WTC11 (cell line): ENCODE measurements around the gene HHAT. TPM values are rescaled to one million over a fixed set of nuclear protein-coding genes. Genes with fewer than 3 reads are reported as not detected.

ENCODE experiments used
- ATAC-seq: fragments of 200-7000 bp; cut with Tn5 transposase; 2 replicates; pipeline ENCODE4 v1.10.0; 2021; ENCODE audit warnings: mild to moderate bottlenecking, moderate library complexity
- CTCF ChIA-PET: fragments of 300-600 bp; sonication (Branson Sonifier 250); formaldehyde crosslinking; loops from one replicate; lab custom pipeline; 2021; ENCODE audit warnings: antibody characterized with exemption; lab: Charles Lee
- POLR2A ChIA-PET: fragments of 350-600 bp; sonication (Branson Sonifier 250); formaldehyde crosslinking; loops from one replicate; lab custom pipeline; 2021; ENCODE audit warnings: antibody characterized with exemption; lab: Charles Lee
- DNase-seq: peaks from one replicate; pipeline ENCODE4 v3.0.0; 2021; ENCODE audit warnings: low spot score
- H3K27ac Mint-ChIP-seq: 2 replicates; pipeline ENCODE4 v1.8.0; 2021; ENCODE audit warnings: mixed read lengths
- H3K27me3 Mint-ChIP-seq: 2 replicates; pipeline ENCODE4 v1.8.0; 2021; ENCODE audit warnings: low read depth, mild to moderate bottlenecking, moderate library complexity, mixed read lengths
- H3K36me3 Mint-ChIP-seq: 2 replicates; pipeline ENCODE4 v1.8.0; 2021; ENCODE audit warnings: mixed read lengths
- H3K4me1 Mint-ChIP-seq: 2 replicates; pipeline ENCODE4 v1.8.0; 2022; ENCODE audit warnings: mixed read lengths
- H3K4me3 Mint-ChIP-seq: 2 replicates; pipeline ENCODE4 v1.8.0; 2021; ENCODE audit warnings: mild to moderate bottlenecking, moderate library complexity, mixed read lengths
- H3K9me3 Mint-ChIP-seq: 2 replicates; pipeline ENCODE4 v1.8.0; 2021; ENCODE audit warnings: mixed read lengths
- ARID4B ChIP-seq: sonication (generic); formaldehyde crosslinking; IDR thresholded peaks from 2 replicates; pipeline ENCODE4 v1.8.0; 2023; ENCODE audit warnings: missing genetic modification reagents, mild to moderate bottlenecking, borderline replicate concordance
- CBFB ChIP-seq: sonication (generic); formaldehyde crosslinking; IDR thresholded peaks from 2 replicates; pipeline ENCODE4 v1.8.1; 2022; ENCODE audit warnings: mild to moderate bottlenecking, low read depth, missing genetic modification reagents
- CREM ChIP-seq: sonication (generic); formaldehyde crosslinking; IDR thresholded peaks from 2 replicates; pipeline ENCODE4 v1.8.1; 2022; ENCODE audit warnings: mild to moderate bottlenecking, missing genetic modification reagents, moderate library complexity
- ELF4 ChIP-seq: sonication (generic); formaldehyde crosslinking; IDR thresholded peaks from 2 replicates; pipeline ENCODE4 v1.8.1; 2022; ENCODE audit warnings: low read depth, mild to moderate bottlenecking, moderate library complexity, missing genetic modification reagents
- EMX1 ChIP-seq: fragments of 250-450 bp; sonication (Bioruptor Pico); IDR thresholded peaks from 2 replicates; pipeline ENCODE4 v1.8.0; 2021; ENCODE audit warnings: mild to moderate bottlenecking
- ETV6 ChIP-seq: sonication (generic); formaldehyde crosslinking; IDR thresholded peaks from 2 replicates; pipeline ENCODE4 v1.8.1; 2022; ENCODE audit warnings: mild to moderate bottlenecking, missing genetic modification reagents
- FOXJ3 ChIP-seq: sonication (generic); formaldehyde crosslinking; IDR thresholded peaks from 2 replicates; pipeline ENCODE4 v1.9.0; 2021; ENCODE audit warnings: missing genetic modification reagents, mild to moderate bottlenecking, borderline replicate concordance
- FOXK1 ChIP-seq: sonication (generic); formaldehyde crosslinking; IDR thresholded peaks from 2 replicates; pipeline ENCODE4 v1.8.0; 2022; ENCODE audit warnings: mild to moderate bottlenecking, moderate library complexity, missing genetic modification reagents
- GRHL2 ChIP-seq: fragments of 250-450 bp; sonication (Bioruptor Pico); IDR thresholded peaks from 2 replicates; pipeline ENCODE4 v1.8.0; 2022; ENCODE audit warnings: mild to moderate bottlenecking, moderate library complexity; ENCODE audit not compliant: insufficient replicate concordance, severe bottlenecking
- HMGXB4 ChIP-seq: sonication (generic); formaldehyde crosslinking; IDR thresholded peaks from 2 replicates; pipeline ENCODE4 v1.8.1; 2023; ENCODE audit warnings: mild to moderate bottlenecking, moderate library complexity, missing genetic modification reagents
- IRF1 ChIP-seq: sonication (generic); formaldehyde crosslinking; IDR thresholded peaks from 2 replicates; pipeline ENCODE4 v1.8.0; 2023; ENCODE audit warnings: missing genetic modification reagents
- PREB ChIP-seq: sonication (generic); formaldehyde crosslinking; IDR thresholded peaks from 2 replicates; pipeline ENCODE4 v1.8.1; 2022; ENCODE audit warnings: mild to moderate bottlenecking, missing genetic modification reagents, moderate library complexity, borderline replicate concordance
- TCF7 ChIP-seq: sonication (generic); formaldehyde crosslinking; IDR thresholded peaks from 2 replicates; pipeline ENCODE4 v1.8.0; 2022; ENCODE audit warnings: mild to moderate bottlenecking, low read depth, missing genetic modification reagents, moderate library complexity
- ZNF219 ChIP-seq: sonication (generic); formaldehyde crosslinking; IDR thresholded peaks from 2 replicates; pipeline ENCODE4 v1.8.0; 2023; ENCODE audit warnings: missing genetic modification reagents, mild to moderate bottlenecking, borderline replicate concordance
- ZNF532 ChIP-seq: fragments of 250-450 bp; sonication (Bioruptor Pico); IDR thresholded peaks from 2 replicates; pipeline ENCODE4 v1.9.0; 2021; ENCODE audit warnings: mild to moderate bottlenecking, borderline replicate concordance
- ZNF671 ChIP-seq: fragments of 250-450 bp; sonication (Bioruptor Pico); IDR thresholded peaks from 2 replicates; pipeline ENCODE4 v1.8.0; 2021; ENCODE audit warnings: mild to moderate bottlenecking
- ZSCAN18 ChIP-seq: fragments of 250-450 bp; sonication (Bioruptor Pico); IDR thresholded peaks from 2 replicates; pipeline ENCODE4 v2.1.2; 2022; ENCODE audit warnings: mild to moderate bottlenecking, moderate library complexity
- total RNA-seq: library from RNA; stranded (reverse); gene quantifications from 3 replicates; pipeline ENCODE4 v1.2.3, GENCODE V29; 2021

The HHAT gene
- total RNA-seq, 1 experiment from 2014 or later = 0.39 TPM

GRCh38 chr1:210397252-210397651 lies 68.5 kb downstream of the HHAT start:
- no peak overlapping the region for H3K27ac Mint-ChIP-seq
- DNase-seq (no peak), ATAC-seq (no peak)
- CTCF ChIA-PET = no interaction called here
- H3K27me3 Mint-ChIP-seq = no peaks in the 10 kb centered on the region
- peaks cover 4% of the 10 kb centered on the region for H3K4me1 Mint-ChIP-seq
- H3K36me3 Mint-ChIP-seq = no peaks in the 10 kb centered on the region
- peaks cover 5% of the 10 kb centered on the region for H3K9me3 Mint-ChIP-seq
- no peak overlapping the region for H3K4me3 Mint-ChIP-seq
- POLR2A ChIA-PET = no interaction called here
- TF ChIP-seq CREM = no peak
- TF ChIP-seq ARID4B (CRISPR knock-in tag) = no peak
- no peak for TF ChIP-seq TCF7 (CRISPR knock-in tag)
- no peak for TF ChIP-seq FOXJ3 (CRISPR knock-in tag)
- TF ChIP-seq ELF4 (CRISPR knock-in tag) = no peak
- TF ChIP-seq GRHL2 = no peak
- no peak for TF ChIP-seq PREB (CRISPR knock-in tag)
- TF ChIP-seq ZNF671 (CRISPR knock-in tag) = no peak
- no peak for TF ChIP-seq ZSCAN18 (CRISPR knock-in tag)
- no peak for TF ChIP-seq FOXK1 (CRISPR knock-in tag)
- TF ChIP-seq IRF1 (CRISPR knock-in tag) = no peak
- no peak for TF ChIP-seq ZNF219 (CRISPR knock-in tag)
- no peak for TF ChIP-seq HMGXB4 (CRISPR knock-in tag)
- TF ChIP-seq CBFB (CRISPR knock-in tag) = no peak
- no peak for TF ChIP-seq ETV6
- no peak for TF ChIP-seq ZNF532 (CRISPR knock-in tag)
- no peak for TF ChIP-seq EMX1 (CRISPR knock-in tag)
